Large intestine (tissue), 3 donors: Measurements from ENCODE around the gene CCDC192. TPM values are rescaled to one million over a fixed set of nuclear protein-coding genes. Genes with fewer than 3 reads are reported as not detected.

ENCODE experiments used
- DNase-seq, 2 donors: peaks; one replicate each; pipeline versions ENCODE4 v3.0.0 to v3.0.0-alpha.2; 2013
- H3K27ac ChIP-seq: one replicate; pipeline ENCODE4 v1.5.1; 2013; ENCODE audit warnings: low read length
- H3K27me3 ChIP-seq: 2 replicates; pipeline ENCODE4 v1.6.1; 2013; ENCODE audit warnings: low read length; ENCODE audit not compliant: control insufficient read depth, insufficient read depth
- H3K36me3 ChIP-seq: 2 replicates; pipeline ENCODE4 v1.6.1; 2013; ENCODE audit warnings: low read length; ENCODE audit not compliant: control insufficient read depth, insufficient read depth
- H3K4me1 ChIP-seq: one replicate; pipeline ENCODE4 v1.6.1; 2013; ENCODE audit warnings: low read length; ENCODE audit not compliant: control insufficient read depth, insufficient read depth
- H3K4me3 ChIP-seq: one replicate; pipeline ENCODE4 v1.5.1; 2013; ENCODE audit warnings: low read length
- H3K9me3 ChIP-seq: one replicate; pipeline ENCODE4 v1.6.1; 2013; ENCODE audit warnings: mild to moderate bottlenecking, low read depth, low read length, moderate library complexity; ENCODE audit not compliant: control insufficient read depth
- WGBS: methylation state at CpG from one replicate; pipeline ENCODE4 v1.1.5; 2013; ENCODE audit warnings: low lambda C conversion rate; ENCODE audit not compliant: insufficient coverage; 5-methylcytosine and 5-hydroxymethylcytosine counted together
- polyA plus RNA-seq: library from polyadenylated mRNA; unstranded; fragments of 120-200 nt; gene quantifications from one replicate; pipeline ENCODE4 v1.2.1, GENCODE V29; 2013

Gene CCDC192
- polyA plus RNA-seq, 1 donor = 0.39 TPM

GRCh38 chr5:127856292-127856691, 153.1 kb downstream of the CCDC192 start:
- no peaks in the 10 kb centered on the region for H3K27me3 ChIP-seq
- no peaks in the 10 kb centered on the region for H3K36me3 ChIP-seq
- H3K27ac ChIP-seq = peak overlapping the region; percentile 51
- H3K4me3 ChIP-seq = no peak overlapping the region
- peaks cover 15% of the 10 kb centered on the region for H3K4me1 ChIP-seq
- DNase-seq = peak; percentile 83 to 91
- H3K9me3 ChIP-seq = no peaks in the 10 kb centered on the region

GRCh38 chr5:127858116-127858784, 155.1 kb downstream of the CCDC192 start:
- H3K27ac ChIP-seq = peak overlapping the region; percentile 18
- H3K4me1 ChIP-seq = peaks cover 12% of the 10 kb centered on the region
- no peak overlapping the region for H3K4me3 ChIP-seq
- peak; percentile 47 to 79 for DNase-seq
- no peaks in the 10 kb centered on the region for H3K36me3 ChIP-seq
- H3K27me3 ChIP-seq = no peaks in the 10 kb centered on the region
- 0% methylated on average over 1 of the region's 5 CpGs for WGBS
- H3K9me3 ChIP-seq = no peaks in the 10 kb centered on the region

- no peak overlapping the region for H3K27ac ChIP-seq
- H3K4me1 ChIP-seq = peaks cover 14% of the 10 kb centered on the region
- H3K36me3 ChIP-seq = no peaks in the 10 kb centered on the region
- DNase-seq = no peak
- 100% methylated on average over 1 of the region's 2 CpGs for WGBS
- no peaks in the 10 kb centered on the region for H3K9me3 ChIP-seq
- no peak overlapping the region for H3K4me3 ChIP-seq
- H3K27me3 ChIP-seq = no peaks in the 10 kb centered on the region
Measured at GRCh38 chr5:127860291-127860690, 157.1 kb downstream of the CCDC192 start.

GRCh38 chr5:127863161-127863560, 160.0 kb downstream of the CCDC192 start:
- no peak overlapping the region for H3K27ac ChIP-seq
- no peak for DNase-seq
- peaks cover 20% of the 10 kb centered on the region for H3K4me1 ChIP-seq

GRCh38 chr5:127863610-127864395, 160.6 kb downstream of the CCDC192 start:
- H3K4me3 ChIP-seq = no peak overlapping the region
- peaks cover 16% of the 10 kb centered on the region for H3K4me1 ChIP-seq
- H3K9me3 ChIP-seq = no peaks in the 10 kb centered on the region
- no peak overlapping the region for H3K27ac ChIP-seq
- H3K36me3 ChIP-seq = no peaks in the 10 kb centered on the region
- no peaks in the 10 kb centered on the region for H3K27me3 ChIP-seq
- DNase-seq = peak in 1 of 2 donors; percentile 45
- 44% methylated on average over 3 of the region's 7 CpGs for WGBS

More at GRCh38 chr5:127863161-127863560, 160.0 kb downstream of the CCDC192 start:
- Histone ChIP-seq H3K27me3 (no peaks in the 10 kb centered on the region), H3K36me3 (no peaks in the 10 kb centered on the region), H3K4me3 (no peak overlapping the region), H3K9me3 (no peaks in the 10 kb centered on the region)

GRCh38 chr5:127864511-127864910, 161.3 kb downstream of the CCDC192 start:
- H3K4me3 ChIP-seq = no peak overlapping the region
- peaks cover 16% of the 10 kb centered on the region for H3K4me1 ChIP-seq
- WGBS = no CpG with 5 or more reads among the region's 1 CpG

GRCh38 chr5:127865273-127865672, 162.1 kb downstream of the CCDC192 start:
- DNase-seq = peak in 1 of 2 donors; percentile 48
- Histone ChIP-seq H3K9me3 (no peaks in the 10 kb centered on the region), H3K4me3 (no peak overlapping the region), H3K27me3 (no peaks in the 10 kb centered on the region), H3K4me1 (peaks cover 16% of the 10 kb centered on the region), H3K27ac (peak overlapping the region; percentile 25), H3K36me3 (no peaks in the 10 kb centered on the region)
- WGBS = no CpG with 5 or more reads among the region's 1 CpG

More at GRCh38 chr5:127864511-127864910, 161.3 kb downstream of the CCDC192 start:
- no peak overlapping the region for H3K27ac ChIP-seq
- H3K9me3 ChIP-seq = no peaks in the 10 kb centered on the region
- DNase-seq = no peak
- no peaks in the 10 kb centered on the region for H3K27me3 ChIP-seq
- no peaks in the 10 kb centered on the region for H3K36me3 ChIP-seq

- H3K27ac ChIP-seq = no peak overlapping the region
- H3K36me3 ChIP-seq = no peaks in the 10 kb centered on the region
- H3K4me3 ChIP-seq = no peak overlapping the region
- DNase-seq = peak; percentile 13 to 68
- peaks cover 16% of the 10 kb centered on the region for H3K4me1 ChIP-seq
- peaks cover 3% of the 10 kb centered on the region for H3K27me3 ChIP-seq
- WGBS = 40% methylated on average over 1 of the region's 6 CpGs
- H3K9me3 ChIP-seq = no peaks in the 10 kb centered on the region
Measured at GRCh38 chr5:127867022-127867783, 164.0 kb downstream of the CCDC192 start.

GRCh38 chr5:127870914-127871313, 167.7 kb downstream of the CCDC192 start:
- H3K4me3 ChIP-seq = no peak overlapping the region
- no peaks in the 10 kb centered on the region for H3K36me3 ChIP-seq
- no CpG with 5 or more reads among the region's 4 CpGs for WGBS
- peaks cover 14% of the 10 kb centered on the region for H3K4me1 ChIP-seq
- no peak overlapping the region for H3K27ac ChIP-seq
- H3K9me3 ChIP-seq = no peaks in the 10 kb centered on the region
- H3K27me3 ChIP-seq = peaks cover 3% of the 10 kb centered on the region
- DNase-seq = no peak

- H3K27ac ChIP-seq = no peak overlapping the region
- 100% methylated on average over 1 of the region's 8 CpGs for WGBS
- no peak for DNase-seq
Measured at GRCh38 chr5:127871503-127872153, 168.4 kb downstream of the CCDC192 start.

More at GRCh38 chr5:127871503-127872153, 168.4 kb downstream of the CCDC192 start:
- H3K27me3 ChIP-seq = peaks cover 3% of the 10 kb centered on the region
- no peaks in the 10 kb centered on the region for H3K9me3 ChIP-seq
- H3K4me3 ChIP-seq = no peak overlapping the region
- no peaks in the 10 kb centered on the region for H3K36me3 ChIP-seq
- H3K4me1 ChIP-seq = peaks cover 16% of the 10 kb centered on the region
